Ascending aorta (tissue), 2 donors: Measurements from ENCODE around the gene AICDA. TPM values are rescaled to one million over a fixed set of nuclear protein-coding genes. Genes with fewer than 3 reads are reported as not detected.

Experiments used
- DNase-seq, 2 donors: peaks; one replicate each; pipeline ENCODE4 v3.0.0-alpha.2; 2019; ENCODE audit warnings: low spot score in 2 of 2
- H3K27ac ChIP-seq, 2 donors: fragments of 200-600 bp; sonication (generic); one replicate each; pipeline ENCODE4 v1.5.1; 2016 to 2017; ENCODE audit warnings: mild to moderate bottlenecking in 1 of 2
- H3K27me3 ChIP-seq: fragments of 200-600 bp; sonication (generic); one replicate; pipeline ENCODE4 v1.5.1; 2017
- H3K36me3 ChIP-seq, 2 donors: fragments of 200-600 bp; sonication (generic); one replicate each; pipeline ENCODE4 v1.5.1; 2016
- H3K4me1 ChIP-seq, 2 donors: fragments of 200-600 bp; sonication (generic); one replicate each; pipeline ENCODE4 v1.5.1; 2016 to 2017; ENCODE audit warnings: mild to moderate bottlenecking in 1 of 2
- H3K4me3 ChIP-seq, 2 donors: fragments of 200-600 bp; sonication (generic); one replicate each; pipeline ENCODE4 v1.5.1; 2016 to 2017; ENCODE audit warnings: mild to moderate bottlenecking in 1 of 2
- H3K9me3 ChIP-seq, 2 donors: fragments of 200-600 bp; sonication (generic); one replicate each; pipeline ENCODE4 v1.5.1; 2016
- CTCF ChIP-seq, 3 experiments: fragments of 200-600 bp in 2 of 3; fragments of 450-650 bp in 1 of 3; sonication (generic) in 2 of 3; IDR thresholded peaks; one replicate each; pipeline ENCODE4 v1.5.1; 2016 to 2019; ENCODE audit warnings: antibody characterized with exemption in 3 of 3, mild to moderate bottlenecking in 1 of 3, moderate library complexity in 1 of 3
- intact Hi-C: fragments of 100-400 bp; cut with DNase I; formaldehyde crosslinking; loops from one replicate; pipeline ENCODE4 v1.15.1; 2023
- total RNA-seq: library from RNA; depleted of rRNA; stranded (reverse); fragments of >200 nt; gene quantifications from one replicate; pipeline ENCODE4 v1.1.0, GENCODE V29; 2016

Gene AICDA
- total RNA-seq, 1 donor from 2014 or later = not detected

DNA sequence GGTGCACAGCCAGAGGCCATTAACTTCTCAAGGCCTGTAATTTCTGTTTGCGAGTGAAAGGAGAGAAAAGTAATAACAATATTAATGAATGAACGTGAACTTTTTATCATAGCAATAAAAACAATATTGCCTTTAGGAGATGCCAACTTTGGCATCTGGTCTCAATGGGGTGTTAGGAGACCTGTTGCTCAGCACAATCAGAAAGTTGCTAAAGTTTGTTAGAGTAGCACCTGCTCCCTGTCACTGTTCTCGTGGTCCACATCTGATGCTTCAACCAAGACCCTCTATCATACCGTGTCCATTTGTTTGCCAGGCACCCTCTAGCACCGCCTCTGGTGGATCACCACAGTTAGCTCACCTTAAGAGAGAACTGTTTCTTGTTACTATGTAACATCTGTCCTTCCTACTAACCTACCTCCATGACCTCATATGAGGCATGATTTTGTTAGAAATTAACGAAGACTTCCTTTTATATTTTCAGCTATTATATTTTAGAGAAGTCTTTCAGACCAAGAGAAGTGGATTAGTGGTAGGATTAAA is 59.5 kb downstream of the AICDA start:
- Histone ChIP-seq H3K4me3 (no peak overlapping the region), H3K27me3 (no peaks in the 10 kb centered on the region), H3K36me3 (no peaks in the 10 kb centered on the region), H3K9me3 (no peaks in the 10 kb centered on the region), H3K4me1 (no peaks in the 10 kb centered on the region), H3K27ac (no peak overlapping the region)
- intact Hi-C loops = no loop called here
- DNase-seq = no peak
- TF ChIP-seq CTCF (IDR thresholded peaks at IDR 0.05) = no peak

Other genes with a start within 250 kb of the AICDA start
- not detected for gene CLEC6A, start 156.9 kb downstream of the AICDA start, total RNA-seq
- gene CLEC4D, start 99.4 kb downstream of the AICDA start, total RNA-seq = not detected
- gene CLEC4E, start 72.0 kb downstream of the AICDA start, total RNA-seq = not detected
- gene MFAP5, start 50.0 kb upstream of the AICDA start, total RNA-seq = 174 TPM
- 26.0 TPM for gene RIMKLB, start 85.1 kb upstream of the AICDA start, total RNA-seq
- not detected for gene A2ML1, start 209.8 kb upstream of the AICDA start, total RNA-seq